Fibroblast of the aortic adventitia (primary cell): ENCODE measurements around the gene DTL. TPM values are rescaled to one million over a fixed set of nuclear protein-coding genes. Genes with fewer than 3 reads are reported as not detected.
A peak's percentile ranks its signal among the peaks of the same experiment; 100 is the strongest.

ENCODE experiments used
- DNase-seq: peaks from one replicate; pipeline ENCODE4 v3.0.0-alpha.2; 2010; ENCODE audit warnings: low read depth
- H3K4me3 ChIP-seq: 2 replicates; pipeline ENCODE4 v1.5.1; 2011; ENCODE audit warnings: low read depth, mild to moderate bottlenecking, control low read depth, low read length, moderate library complexity
- total RNA-seq: library from RNA; depleted of rRNA; stranded (reverse); fragments of >200 nt; gene quantifications from 2 replicates; pipeline ENCODE4 v1.2.3, GENCODE V29; 2012; ENCODE audit warnings: low replicate concordance
- TF ChIP-seq, protein P1 (sequence below): IDR thresholded peaks from 2 replicates; pipeline ENCODE4 v1.5.1; 2011; ENCODE audit warnings: mild to moderate bottlenecking, low read length, control low read depth, inconsistent platforms; ENCODE audit not compliant: insufficient read depth

Gene DTL
- total RNA-seq, 1 donor, result 47.7 TPM

- no peak overlapping the region for H3K4me3 ChIP-seq
- TF ChIP-seq, protein P1, sequence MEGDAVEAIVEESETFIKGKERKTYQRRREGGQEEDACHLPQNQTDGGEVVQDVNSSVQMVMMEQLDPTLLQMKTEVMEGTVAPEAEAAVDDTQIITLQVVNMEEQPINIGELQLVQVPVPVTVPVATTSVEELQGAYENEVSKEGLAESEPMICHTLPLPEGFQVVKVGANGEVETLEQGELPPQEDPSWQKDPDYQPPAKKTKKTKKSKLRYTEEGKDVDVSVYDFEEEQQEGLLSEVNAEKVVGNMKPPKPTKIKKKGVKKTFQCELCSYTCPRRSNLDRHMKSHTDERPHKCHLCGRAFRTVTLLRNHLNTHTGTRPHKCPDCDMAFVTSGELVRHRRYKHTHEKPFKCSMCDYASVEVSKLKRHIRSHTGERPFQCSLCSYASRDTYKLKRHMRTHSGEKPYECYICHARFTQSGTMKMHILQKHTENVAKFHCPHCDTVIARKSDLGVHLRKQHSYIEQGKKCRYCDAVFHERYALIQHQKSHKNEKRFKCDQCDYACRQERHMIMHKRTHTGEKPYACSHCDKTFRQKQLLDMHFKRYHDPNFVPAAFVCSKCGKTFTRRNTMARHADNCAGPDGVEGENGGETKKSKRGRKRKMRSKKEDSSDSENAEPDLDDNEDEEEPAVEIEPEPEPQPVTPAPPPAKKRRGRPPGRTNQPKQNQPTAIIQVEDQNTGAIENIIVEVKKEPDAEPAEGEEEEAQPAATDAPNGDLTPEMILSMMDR, result no peak
- no peak for DNase-seq
Measured at GRCh38 chr1:212135166-212135565, 99.6 kb downstream of the DTL start.

- H3K4me3 ChIP-seq, result no peak overlapping the region
- TF ChIP-seq, protein P1, result no peak
- DNase-seq, result no peak
Measured at GRCh38 chr1:212137854-212138253, 102.3 kb downstream of the DTL start.

GRCh38 chr1:212138457-212138856 lies 102.9 kb downstream of the DTL start:
- DNase-seq, result no peak
- H3K4me3 ChIP-seq, result no peak overlapping the region
- TF ChIP-seq, protein P1, result no peak

DNA sequence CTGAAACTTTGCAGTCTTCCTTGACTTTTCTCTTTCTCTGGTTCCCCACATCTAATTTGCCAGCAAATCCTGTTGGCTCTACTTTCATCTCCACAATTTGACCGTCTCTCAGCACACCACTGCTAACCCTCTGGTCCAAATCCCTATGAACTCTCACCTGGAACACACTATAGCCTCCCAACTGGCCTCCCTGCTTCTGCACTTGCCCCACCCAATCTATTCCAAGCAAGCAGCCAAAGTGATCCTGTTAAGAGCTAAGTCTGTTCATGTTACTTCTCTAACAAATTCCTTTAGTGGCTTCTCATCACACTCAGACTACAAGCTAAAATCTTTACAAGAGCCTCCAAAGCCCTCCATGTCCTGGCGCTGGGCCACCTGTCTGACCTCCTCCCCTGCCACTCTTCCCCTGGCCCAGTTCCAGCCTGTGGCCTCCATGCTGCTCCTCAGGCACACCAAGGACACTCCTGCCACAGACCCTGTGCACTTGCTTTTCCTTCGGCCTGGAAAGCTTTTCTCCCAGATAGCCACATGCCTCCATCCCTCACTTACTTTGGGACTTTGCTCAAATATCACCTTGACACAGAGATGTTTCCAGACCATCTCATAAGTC lies 104.1 kb downstream of the DTL start:
- DNase-seq, result no peak
- TF ChIP-seq, protein P1, result no peak
- H3K4me3 ChIP-seq, result no peak overlapping the region

DNA sequence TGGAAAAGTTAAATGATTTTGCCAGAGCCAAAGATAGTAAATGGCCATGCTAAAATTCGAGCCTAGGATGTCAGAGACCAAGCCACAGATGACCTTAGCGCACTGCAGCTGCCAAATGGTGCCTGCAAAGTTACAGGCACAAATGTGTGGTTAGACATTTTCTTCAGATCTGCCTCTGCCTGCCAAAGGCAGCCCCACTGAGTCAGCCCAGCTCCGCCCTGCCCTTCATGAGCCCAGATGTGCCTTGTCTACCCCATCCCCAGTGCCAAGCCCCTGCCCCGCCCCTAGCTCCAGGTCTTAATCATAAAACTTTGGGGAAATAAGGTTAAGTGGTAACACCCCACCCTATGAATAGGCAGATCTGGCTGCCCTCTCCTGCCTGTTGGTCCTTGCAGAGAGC lies 105.9 kb downstream of the DTL start:
- peak; percentile 44 for DNase-seq
- TF ChIP-seq, protein P1, result no peak
- no peak overlapping the region for H3K4me3 ChIP-seq

GRCh38 chr1:212142883-212143530 lies 107.5 kb downstream of the DTL start:
- DNase-seq, result no peak
- TF ChIP-seq, protein P1, result no peak

More at GRCh38 chr1:212142883-212143530, 107.5 kb downstream of the DTL start:
- no peak overlapping the region for H3K4me3 ChIP-seq
